ENCODE data around the gene SLC25A41. TPM values are rescaled to one million over a fixed set of nuclear protein-coding genes. Genes with fewer than 3 reads are reported as not detected.

The SLC25A41 gene
- total RNA-seq, 1 experiment from 2014 or later = not detected

- H3K4me1 Mint-ChIP-seq (ENCODE audit: insufficient read depth, unreplicated experiment) = peaks cover 18% of the 10 kb centered on the region
- H3K4me3 Mint-ChIP-seq (ENCODE audit: unreplicated experiment) = peak overlapping the region; percentile 89
- H3K27ac Mint-ChIP-seq (ENCODE audit: low read depth, unreplicated experiment) = peak overlapping the region; percentile 95
- H3K9me3 Mint-ChIP-seq (ENCODE audit: unreplicated experiment) = no peaks in the 10 kb centered on the region
- intact Hi-C loops (cut with micrococcal nuclease) = no loop called here
- no peaks in the 10 kb centered on the region for H3K27me3 Mint-ChIP-seq (ENCODE audit: insufficient read depth, unreplicated experiment)
- POLR2A ChIA-PET = interaction anchor here (0.5 to 2.2 kb wide), 12 partner anchors 9 to 488 kb away, joined by 3 to 13 read pairs (median 4); partner anchors contain the start of genes ALKBH7, CLPP, KHSRP and TNFSF9
- peaks cover 41% of the 10 kb centered on the region for H3K36me3 Mint-ChIP-seq (ENCODE audit: insufficient read depth, unreplicated experiment)
- CTCF ChIA-PET = interaction anchor here (0.6 kb wide), 1 partner anchor 227 kb away, joined by 3 read pairs; no protein-coding TSS in a partner anchor
- DNase-seq (ENCODE audit: unreplicated experiment) = no peak
- TF ChIP-seq CTCF (IDR thresholded peaks at IDR 0.05; ENCODE audit: unreplicated experiment) = no peak
- TSS peak; percentile 66 for BruUV-seq (replicated peaks)
Measured at GRCh38 chr19:6392221-6393073, 41.1 kb downstream of the SLC25A41 start.

- no peaks in the 10 kb centered on the region for H3K27me3 Mint-ChIP-seq (ENCODE audit: insufficient read depth, unreplicated experiment)
- BruUV-seq (replicated peaks) = no TSS peak
Measured at GRCh38 chr19:6387372-6387771, 46.2 kb downstream of the SLC25A41 start.

GRCh38 chr19:6384381-6384780 lies 49.2 kb downstream of the SLC25A41 start:
- ChIA-PET CTCF (interaction anchor here (0.6 to 0.7 kb wide), 2 partner anchors 53 to 268 kb away, joined by 3 read pairs; no protein-coding TSS in a partner anchor), POLR2A (no interaction called here)
- BruUV-seq (replicated peaks) = no TSS peak
- no peak overlapping the region for H3K4me3 Mint-ChIP-seq (ENCODE audit: unreplicated experiment)
- no peaks in the 10 kb centered on the region for H3K4me1 Mint-ChIP-seq (ENCODE audit: insufficient read depth, unreplicated experiment)
- no peak overlapping the region for H3K27ac Mint-ChIP-seq (ENCODE audit: low read depth, unreplicated experiment)
- H3K27me3 Mint-ChIP-seq (ENCODE audit: insufficient read depth, unreplicated experiment) = no peaks in the 10 kb centered on the region
- peaks cover 80% of the 10 kb centered on the region for H3K36me3 Mint-ChIP-seq (ENCODE audit: insufficient read depth, unreplicated experiment)
- intact Hi-C loops (cut with micrococcal nuclease) = no loop called here
- H3K9me3 Mint-ChIP-seq (ENCODE audit: unreplicated experiment) = no peaks in the 10 kb centered on the region
- TF ChIP-seq CTCF (IDR thresholded peaks at IDR 0.05; ENCODE audit: unreplicated experiment) = no peak
- DNase-seq (ENCODE audit: unreplicated experiment) = no peak

More at GRCh38 chr19:6387372-6387771, 46.2 kb downstream of the SLC25A41 start:
- CTCF ChIA-PET = no interaction called here
- DNase-seq (ENCODE audit: unreplicated experiment) = no peak
- Mint-ChIP-seq H3K4me1 (ENCODE audit: insufficient read depth, unreplicated experiment) (peaks cover 11% of the 10 kb centered on the region), H3K4me3 (ENCODE audit: unreplicated experiment) (no peak overlapping the region), H3K27ac (ENCODE audit: low read depth, unreplicated experiment) (no peak overlapping the region), H3K36me3 (ENCODE audit: insufficient read depth, unreplicated experiment) (peaks cover 85% of the 10 kb centered on the region), H3K9me3 (ENCODE audit: unreplicated experiment) (no peaks in the 10 kb centered on the region)
- TF ChIP-seq CTCF (IDR thresholded peaks at IDR 0.05; ENCODE audit: unreplicated experiment) = no peak
- intact Hi-C loops (cut with micrococcal nuclease) = no loop called here
- POLR2A ChIA-PET = no interaction called here

- TF ChIP-seq CTCF (IDR thresholded peaks at IDR 0.05; ENCODE audit: unreplicated experiment) = no peak
- no peak for DNase-seq (ENCODE audit: unreplicated experiment)
- ChIA-PET POLR2A (interaction anchor here (1.3 kb wide), 1 partner anchor 9 kb away, joined by 3 read pairs; no protein-coding TSS in a partner anchor), CTCF (no interaction called here)
- Mint-ChIP-seq H3K4me1 (ENCODE audit: insufficient read depth, unreplicated experiment) (no peaks in the 10 kb centered on the region), H3K4me3 (ENCODE audit: unreplicated experiment) (no peak overlapping the region), H3K36me3 (ENCODE audit: insufficient read depth, unreplicated experiment) (peaks cover 82% of the 10 kb centered on the region), H3K27ac (ENCODE audit: low read depth, unreplicated experiment) (no peak overlapping the region), H3K9me3 (ENCODE audit: unreplicated experiment) (no peaks in the 10 kb centered on the region), H3K27me3 (ENCODE audit: insufficient read depth, unreplicated experiment) (no peaks in the 10 kb centered on the region)
- no TSS peak for BruUV-seq (replicated peaks)
- intact Hi-C loops (cut with micrococcal nuclease) = no loop called here
Measured at GRCh38 chr19:6383188-6383587, 50.4 kb downstream of the SLC25A41 start.

Measured in MCF 10A (cell line).